Measurements from ENCODE around the gene TNFSF8. TPM values are rescaled to one million over a fixed set of nuclear protein-coding genes. Genes with fewer than 3 reads are reported as not detected.

TNFSF8 gene
- polyA plus RNA-seq, 1 donor from 2014 or later, result not detected

DNA sequence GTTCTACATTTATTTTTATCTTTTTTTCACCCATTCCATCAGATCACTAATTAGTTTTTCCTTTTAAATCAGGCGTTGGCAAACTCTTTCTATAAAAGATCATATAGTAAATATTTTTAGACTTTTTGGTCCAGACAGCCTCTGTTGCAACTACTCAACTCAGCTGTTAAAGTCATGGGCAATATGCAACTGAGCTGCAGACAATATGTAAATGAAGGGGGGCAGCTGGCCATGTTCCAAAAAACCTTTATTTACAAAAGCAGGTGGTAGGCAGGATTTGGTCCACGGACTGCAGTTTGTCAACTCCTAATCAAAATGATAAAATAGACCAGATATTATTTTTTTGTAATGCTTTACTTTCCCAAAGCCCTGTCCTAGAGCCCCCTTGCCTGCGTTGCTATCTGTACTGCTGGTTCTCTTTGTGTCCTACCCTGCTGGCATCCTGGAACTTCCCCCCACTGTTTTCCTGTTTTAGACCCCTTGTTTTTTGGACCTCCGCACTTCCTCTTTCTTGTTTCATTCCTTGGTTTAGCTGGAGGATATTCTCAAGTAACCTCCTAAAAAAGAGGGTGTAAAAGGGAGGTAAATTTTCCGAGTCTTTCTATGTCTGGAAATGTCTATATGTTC is 24.7 kb upstream of the TNFSF8 start:
- Histone ChIP-seq H3K4me2 (ENCODE audit: low read length) (no peak overlapping the region), H4K20me1 (ENCODE audit: insufficient read depth) (no peaks in the 10 kb centered on the region), H3K36me3 (ENCODE audit: insufficient read depth, low read length) (no peaks in the 10 kb centered on the region), H3K79me2 (replicated peaks; ENCODE audit: insufficient read depth, low read length) (no peaks in the 10 kb centered on the region), H3K9me2 (ENCODE audit: insufficient read depth, low read length) (no peaks in the 10 kb centered on the region), H3K27ac (ENCODE audit: low read length) (no peak overlapping the region), H3K9ac (ENCODE audit: low read length) (no peak overlapping the region), H3F3A (ENCODE audit: insufficient read depth, low read length, poor library complexity, severe bottlenecking) (no peaks in the 10 kb centered on the region), H3K27me3 (ENCODE audit: insufficient read depth, low read depth, low read length) (no peaks in the 10 kb centered on the region), H2AFZ (ENCODE audit: low read depth, low read length) (no peak overlapping the region), H3K9me3 (ENCODE audit: low read length) (no peaks in the 10 kb centered on the region), H3K4me3 (ENCODE audit: low read length) (no peak overlapping the region)
- TF ChIP-seq TAF1 (IDR thresholded peaks at IDR 0.05; ENCODE audit: low read depth), result no peak
- no peak for TF ChIP-seq POLR2AphosphoS5 (IDR thresholded peaks at IDR 0.05)
- no peak for TF ChIP-seq MXI1 (conservative IDR thresholded peaks at IDR 0.05; ENCODE audit: poor library complexity, severe bottlenecking)
- TF ChIP-seq EP300 (conservative IDR thresholded peaks at IDR 0.05; ENCODE audit: poor library complexity, severe bottlenecking), result no peak
- no peak for TF ChIP-seq SMC3 (conservative IDR thresholded peaks at IDR 0.05; ENCODE audit: poor library complexity)
- no peak for TF ChIP-seq RAD21 (conservative IDR thresholded peaks at IDR 0.05)
- TF ChIP-seq EZH2 (IDR thresholded peaks at IDR 0.05; ENCODE audit: borderline replicate concordance, insufficient read depth, low read length, poor library complexity, severe bottlenecking), result no peak
- TF ChIP-seq, protein P1, sequence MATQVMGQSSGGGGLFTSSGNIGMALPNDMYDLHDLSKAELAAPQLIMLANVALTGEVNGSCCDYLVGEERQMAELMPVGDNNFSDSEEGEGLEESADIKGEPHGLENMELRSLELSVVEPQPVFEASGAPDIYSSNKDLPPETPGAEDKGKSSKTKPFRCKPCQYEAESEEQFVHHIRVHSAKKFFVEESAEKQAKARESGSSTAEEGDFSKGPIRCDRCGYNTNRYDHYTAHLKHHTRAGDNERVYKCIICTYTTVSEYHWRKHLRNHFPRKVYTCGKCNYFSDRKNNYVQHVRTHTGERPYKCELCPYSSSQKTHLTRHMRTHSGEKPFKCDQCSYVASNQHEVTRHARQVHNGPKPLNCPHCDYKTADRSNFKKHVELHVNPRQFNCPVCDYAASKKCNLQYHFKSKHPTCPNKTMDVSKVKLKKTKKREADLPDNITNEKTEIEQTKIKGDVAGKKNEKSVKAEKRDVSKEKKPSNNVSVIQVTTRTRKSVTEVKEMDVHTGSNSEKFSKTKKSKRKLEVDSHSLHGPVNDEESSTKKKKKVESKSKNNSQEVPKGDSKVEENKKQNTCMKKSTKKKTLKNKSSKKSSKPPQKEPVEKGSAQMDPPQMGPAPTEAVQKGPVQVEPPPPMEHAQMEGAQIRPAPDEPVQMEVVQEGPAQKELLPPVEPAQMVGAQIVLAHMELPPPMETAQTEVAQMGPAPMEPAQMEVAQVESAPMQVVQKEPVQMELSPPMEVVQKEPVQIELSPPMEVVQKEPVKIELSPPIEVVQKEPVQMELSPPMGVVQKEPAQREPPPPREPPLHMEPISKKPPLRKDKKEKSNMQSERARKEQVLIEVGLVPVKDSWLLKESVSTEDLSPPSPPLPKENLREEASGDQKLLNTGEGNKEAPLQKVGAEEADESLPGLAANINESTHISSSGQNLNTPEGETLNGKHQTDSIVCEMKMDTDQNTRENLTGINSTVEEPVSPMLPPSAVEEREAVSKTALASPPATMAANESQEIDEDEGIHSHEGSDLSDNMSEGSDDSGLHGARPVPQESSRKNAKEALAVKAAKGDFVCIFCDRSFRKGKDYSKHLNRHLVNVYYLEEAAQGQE (IDR thresholded peaks at IDR 0.05; ENCODE audit: borderline replicate concordance), result no peak

DNA sequence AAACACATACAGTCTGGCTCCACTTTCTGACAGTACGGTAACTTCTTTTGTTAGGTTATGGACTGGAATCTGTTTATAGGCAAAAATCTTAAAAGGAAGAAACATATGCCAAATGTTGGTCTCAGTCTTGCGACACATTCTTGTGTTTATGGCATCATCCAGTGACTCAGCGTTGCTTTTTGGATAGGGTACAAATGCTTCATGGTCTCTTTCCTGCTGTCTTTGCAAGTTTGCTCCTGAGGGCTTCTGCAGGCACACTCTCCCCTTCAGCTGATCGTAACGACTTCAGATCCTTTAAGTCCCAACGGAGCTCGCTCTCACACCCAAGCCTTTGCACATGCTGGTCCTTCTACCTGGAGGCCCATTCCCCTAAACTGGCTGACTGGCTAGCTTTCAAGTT is 23.6 kb upstream of the TNFSF8 start:
- Histone ChIP-seq H3K36me3 (ENCODE audit: insufficient read depth, low read length) (no peaks in the 10 kb centered on the region), H3F3A (ENCODE audit: insufficient read depth, low read length, poor library complexity, severe bottlenecking) (no peaks in the 10 kb centered on the region), H3K27me3 (ENCODE audit: insufficient read depth, low read depth, low read length) (no peaks in the 10 kb centered on the region), H3K9me3 (ENCODE audit: low read length) (no peaks in the 10 kb centered on the region), H3K79me2 (replicated peaks; ENCODE audit: insufficient read depth, low read length) (no peaks in the 10 kb centered on the region), H2AFZ (ENCODE audit: low read depth, low read length) (no peak overlapping the region), H3K27ac (ENCODE audit: low read length) (no peak overlapping the region), H3K9me2 (ENCODE audit: insufficient read depth, low read length) (no peaks in the 10 kb centered on the region), H3K4me2 (ENCODE audit: low read length) (no peak overlapping the region), H3K9ac (ENCODE audit: low read length) (no peak overlapping the region), H4K20me1 (ENCODE audit: insufficient read depth) (no peaks in the 10 kb centered on the region), H3K4me3 (ENCODE audit: low read length) (no peak overlapping the region)
- no peak for TF ChIP-seq POLR2AphosphoS5 (IDR thresholded peaks at IDR 0.05)
- TF ChIP-seq RAD21 (conservative IDR thresholded peaks at IDR 0.05), result no peak
- TF ChIP-seq, protein P2, sequence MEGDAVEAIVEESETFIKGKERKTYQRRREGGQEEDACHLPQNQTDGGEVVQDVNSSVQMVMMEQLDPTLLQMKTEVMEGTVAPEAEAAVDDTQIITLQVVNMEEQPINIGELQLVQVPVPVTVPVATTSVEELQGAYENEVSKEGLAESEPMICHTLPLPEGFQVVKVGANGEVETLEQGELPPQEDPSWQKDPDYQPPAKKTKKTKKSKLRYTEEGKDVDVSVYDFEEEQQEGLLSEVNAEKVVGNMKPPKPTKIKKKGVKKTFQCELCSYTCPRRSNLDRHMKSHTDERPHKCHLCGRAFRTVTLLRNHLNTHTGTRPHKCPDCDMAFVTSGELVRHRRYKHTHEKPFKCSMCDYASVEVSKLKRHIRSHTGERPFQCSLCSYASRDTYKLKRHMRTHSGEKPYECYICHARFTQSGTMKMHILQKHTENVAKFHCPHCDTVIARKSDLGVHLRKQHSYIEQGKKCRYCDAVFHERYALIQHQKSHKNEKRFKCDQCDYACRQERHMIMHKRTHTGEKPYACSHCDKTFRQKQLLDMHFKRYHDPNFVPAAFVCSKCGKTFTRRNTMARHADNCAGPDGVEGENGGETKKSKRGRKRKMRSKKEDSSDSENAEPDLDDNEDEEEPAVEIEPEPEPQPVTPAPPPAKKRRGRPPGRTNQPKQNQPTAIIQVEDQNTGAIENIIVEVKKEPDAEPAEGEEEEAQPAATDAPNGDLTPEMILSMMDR (IDR thresholded peaks at IDR 0.05; ENCODE audit: poor library complexity, severe bottlenecking), result no peak
- TF ChIP-seq, protein P1 (IDR thresholded peaks at IDR 0.05; ENCODE audit: borderline replicate concordance), result no peak
- no peak for TF ChIP-seq TAF1 (IDR thresholded peaks at IDR 0.05; ENCODE audit: low read depth)
- no peak for TF ChIP-seq MXI1 (conservative IDR thresholded peaks at IDR 0.05; ENCODE audit: poor library complexity, severe bottlenecking)
- no peak for TF ChIP-seq EP300 (conservative IDR thresholded peaks at IDR 0.05; ENCODE audit: poor library complexity, severe bottlenecking)
- TF ChIP-seq SMC3 (conservative IDR thresholded peaks at IDR 0.05; ENCODE audit: poor library complexity), result no peak
- no peak for TF ChIP-seq EZH2 (IDR thresholded peaks at IDR 0.05; ENCODE audit: borderline replicate concordance, insufficient read depth, low read length, poor library complexity, severe bottlenecking)

Data from neural cell (in vitro differentiated cells).